ENCODE measurements around the gene RSL24D1.

The RSL24D1 gene

GRCh38 chr15:55196458-55197361, at the start of gene RSL24D1:
TSS of gene RSL24D1 (minus strand) at chr15:55196941. CDS start at chr15:55196890, 51 bp downstream.
- peak within 1 kb of the TSS; percentile 97 for H3K4me3 ChIP-seq (ENCODE audit: low read depth, low read length)
- TF ChIP-seq, protein P1, sequence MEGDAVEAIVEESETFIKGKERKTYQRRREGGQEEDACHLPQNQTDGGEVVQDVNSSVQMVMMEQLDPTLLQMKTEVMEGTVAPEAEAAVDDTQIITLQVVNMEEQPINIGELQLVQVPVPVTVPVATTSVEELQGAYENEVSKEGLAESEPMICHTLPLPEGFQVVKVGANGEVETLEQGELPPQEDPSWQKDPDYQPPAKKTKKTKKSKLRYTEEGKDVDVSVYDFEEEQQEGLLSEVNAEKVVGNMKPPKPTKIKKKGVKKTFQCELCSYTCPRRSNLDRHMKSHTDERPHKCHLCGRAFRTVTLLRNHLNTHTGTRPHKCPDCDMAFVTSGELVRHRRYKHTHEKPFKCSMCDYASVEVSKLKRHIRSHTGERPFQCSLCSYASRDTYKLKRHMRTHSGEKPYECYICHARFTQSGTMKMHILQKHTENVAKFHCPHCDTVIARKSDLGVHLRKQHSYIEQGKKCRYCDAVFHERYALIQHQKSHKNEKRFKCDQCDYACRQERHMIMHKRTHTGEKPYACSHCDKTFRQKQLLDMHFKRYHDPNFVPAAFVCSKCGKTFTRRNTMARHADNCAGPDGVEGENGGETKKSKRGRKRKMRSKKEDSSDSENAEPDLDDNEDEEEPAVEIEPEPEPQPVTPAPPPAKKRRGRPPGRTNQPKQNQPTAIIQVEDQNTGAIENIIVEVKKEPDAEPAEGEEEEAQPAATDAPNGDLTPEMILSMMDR (IDR thresholded peaks at IDR 0.05; ENCODE audit: low read depth, low read length, missing control alignments): peak; percentile 55
- in situ Hi-C loops (cut with HindIII; ENCODE audit: low sequenced_read_pairs): no loop called here
- DNase-seq (ENCODE audit: low read depth): peak; percentile 99

GRCh38 chr15:55245059-55245458, 48.3 kb upstream of the RSL24D1 start:
- H3K4me3 ChIP-seq (ENCODE audit: low read depth, low read length): no peak overlapping the region
- TF ChIP-seq, protein P1 (IDR thresholded peaks at IDR 0.05; ENCODE audit: low read depth, low read length, missing control alignments): no peak
- DNase-seq (ENCODE audit: low read depth): no peak
- in situ Hi-C loops (cut with HindIII; ENCODE audit: low sequenced_read_pairs): no loop called here

- TF ChIP-seq, protein P1 (IDR thresholded peaks at IDR 0.05; ENCODE audit: low read depth, low read length, missing control alignments): no peak
- H3K4me3 ChIP-seq (ENCODE audit: low read depth, low read length): no peak overlapping the region
- no peak for DNase-seq (ENCODE audit: low read depth)
- in situ Hi-C loops (cut with HindIII; ENCODE audit: low sequenced_read_pairs): no loop called here
Measured at GRCh38 chr15:55241891-55242290, 45.1 kb upstream of the RSL24D1 start.

DNA sequence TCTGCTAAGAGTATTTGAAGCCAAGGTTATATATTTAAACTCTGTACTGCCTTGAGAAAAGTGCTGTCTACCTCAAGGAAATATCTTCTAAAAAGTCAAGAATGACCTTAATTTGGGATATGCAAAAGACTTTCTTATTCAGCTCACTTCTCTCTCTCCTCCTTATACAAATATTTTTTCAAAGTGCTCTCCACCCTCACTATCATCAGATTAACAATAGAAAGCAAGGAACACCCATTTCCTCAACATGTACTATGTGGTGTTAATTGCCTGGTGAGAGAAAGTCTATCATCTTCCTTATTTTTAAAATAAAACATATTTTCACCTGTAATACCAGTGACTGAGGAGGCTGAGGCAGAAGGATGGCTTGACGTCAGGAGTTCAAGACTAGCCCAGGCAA, 44.4 kb upstream of the RSL24D1 start:
- DNase-seq (ENCODE audit: low read depth): no peak
- in situ Hi-C loops (cut with HindIII; ENCODE audit: low sequenced_read_pairs): no loop called here

DNA sequence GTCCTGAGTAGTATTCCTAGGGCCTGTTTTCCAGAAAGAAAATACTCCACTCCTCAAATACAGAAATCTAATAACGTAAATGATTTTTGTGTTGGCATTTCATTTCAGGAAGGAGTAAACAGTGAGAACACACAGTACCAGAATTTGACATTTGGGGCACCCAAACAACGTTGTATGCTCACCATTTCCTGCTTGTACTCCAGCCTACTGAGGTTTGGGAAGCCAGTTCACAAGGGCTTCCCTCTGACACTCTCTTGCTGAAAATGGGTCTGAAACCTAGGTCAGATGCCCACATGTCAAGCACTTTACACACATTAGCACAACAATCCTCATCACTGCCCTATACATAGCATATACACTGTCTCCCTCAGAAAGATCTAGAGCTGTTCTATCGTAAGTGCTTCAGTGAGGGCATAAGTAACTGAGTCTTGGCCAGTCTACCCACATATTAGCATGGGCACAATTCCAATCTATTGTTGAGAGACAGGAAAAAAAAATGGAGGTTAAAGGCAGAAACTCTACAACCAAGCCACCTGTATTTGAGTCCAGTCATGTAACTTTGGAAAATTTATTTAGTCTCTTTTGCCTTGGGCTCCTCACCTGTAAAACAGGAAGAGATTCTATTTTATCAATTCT, 43.5 kb upstream of the RSL24D1 start:
- no peak for DNase-seq (ENCODE audit: low read depth)
- no peak overlapping the region for H3K4me3 ChIP-seq (ENCODE audit: low read depth, low read length)
- in situ Hi-C loops (cut with HindIII; ENCODE audit: low sequenced_read_pairs): no loop called here
- TF ChIP-seq, protein P1 (IDR thresholded peaks at IDR 0.05; ENCODE audit: low read depth, low read length, missing control alignments): no peak

More for the DNA sequence above, 44.4 kb upstream of the RSL24D1 start:
- H3K4me3 ChIP-seq (ENCODE audit: low read depth, low read length): no peak overlapping the region
- TF ChIP-seq, protein P1 (IDR thresholded peaks at IDR 0.05; ENCODE audit: low read depth, low read length, missing control alignments): no peak

- TF ChIP-seq, protein P1 (IDR thresholded peaks at IDR 0.05; ENCODE audit: low read depth, low read length, missing control alignments): no peak
- in situ Hi-C loops (cut with HindIII; ENCODE audit: low sequenced_read_pairs): no loop called here
- no peak for DNase-seq (ENCODE audit: low read depth)
- no peak overlapping the region for H3K4me3 ChIP-seq (ENCODE audit: low read depth, low read length)
Measured at GRCh38 chr15:55239440-55240124, 42.8 kb upstream of the RSL24D1 start.

Data from astrocyte of the cerebellum (primary cell).